Activated gamma-delta T cell treated with Interleukin-2 at 50 U/mL for 16 hours (primary cell): ENCODE measurements around the gene PTGDR2.

Experiments
- DNase-seq: peaks from one replicate; pipeline ENCODE4 v3.0.0-alpha.2; 2020

PTGDR2 gene

GRCh38 chr11:60801194-60801593 is 54.6 kb downstream of the PTGDR2 start:
- DNase-seq = no peak
